K562 (cell line): ENCODE data around the gene KCNJ2. TPM values are rescaled to one million over a fixed set of nuclear protein-coding genes. Genes with fewer than 3 reads are reported as not detected.

Source experiments
- ATAC-seq: fragments of 200-7000 bp; cut with Tn5 transposase; 3 replicates; pipeline ENCODE4 v1.9.1; 2020; ENCODE audit warnings: moderate library complexity
- BruUV-seq: library from RNA; stranded (reverse); fragments of 400-500 nt; replicated peaks from 2 replicates; lab custom pipeline; 2021; lab: Mats Ljungman, UMichigan
- CTCF ChIA-PET: fragments of 300-600 bp; formaldehyde crosslinking; extraction: SDS; loops from one replicate; lab custom pipeline; 2021; ENCODE audit warnings: low intra/inter-chr PET ratio; lab: Yijun Ruan, JAX
- POLR2A ChIA-PET: fragments of 300-600, 350-650 bp; sonication (Branson Sonifier 250); formaldehyde crosslinking; extraction: SDS; loops from one replicate; lab custom pipeline; 2021; ENCODE audit warnings: antibody characterized with exemption, inconsistent platforms; lab: Yijun Ruan, JAX
- DNase-seq, 4 experiments: peaks; one replicate each; pipeline versions ENCODE4 v3.0.0 to v3.0.0-alpha.2; 2011 to 2018; ENCODE audit warnings: low spot score in 3 of 4, mixed read lengths in 3 of 4; ENCODE audit errors: extremely low read depth in 1 of 4
- FAIRE-seq: peaks from 2 replicates; lab custom pipeline; 2011; peaks lifted over from hg19 to GRCh38; lab: Jason Lieb, UNC
- H2AFZ ChIP-seq: 2 replicates; pipeline ENCODE4 v1.6.0; 2011; ENCODE audit warnings: low read depth, low read length, control low read depth, inconsistent platforms
- H3K27ac ChIP-seq: fragments of 200-600 bp; 3 replicates; pipeline ENCODE4 v1.8.0; 2011; ENCODE audit warnings: low read depth, mild to moderate bottlenecking, control low read depth, inconsistent platforms, low read length, moderate library complexity, mixed read lengths; ENCODE audit errors: extremely low read depth
- H3K27me3 ChIP-seq, 2 experiments: fragments of 300-600 bp in 1 of 2; 2 replicates in 1 of 2; 3 replicates in 1 of 2; pipeline versions ENCODE4 v1.6.0 to v1.8.0; 2011; ENCODE audit warnings: inconsistent platforms in 2 of 2, low read length in 2 of 2, mild to moderate bottlenecking in 1 of 2, mixed read lengths in 1 of 2, moderate library complexity in 1 of 2; ENCODE audit not compliant: control insufficient read depth in 2 of 2, insufficient read depth in 2 of 2
- H3K36me3 ChIP-seq: fragments of 300-600 bp; 3 replicates; pipeline ENCODE4 v1.8.0; 2011; ENCODE audit warnings: mild to moderate bottlenecking, low read length, inconsistent platforms; ENCODE audit not compliant: control insufficient read depth, insufficient read depth
- H3K4me1 ChIP-seq, 2 experiments: fragments of 200-600 bp in 1 of 2; replicated peaks in 1 of 2; 2 replicates in 1 of 2; 3 replicates in 1 of 2; pipeline versions ENCODE4 v1.5.1 to v1.8.0; 2011; ENCODE audit warnings: inconsistent platforms in 2 of 2, low read length in 2 of 2, mild to moderate bottlenecking in 1 of 2, mixed read lengths in 1 of 2, moderate library complexity in 1 of 2; ENCODE audit not compliant: control insufficient read depth in 2 of 2, insufficient read depth in 2 of 2
- H3K4me2 ChIP-seq: 2 replicates; pipeline ENCODE4 v1.6.1; 2011; ENCODE audit warnings: low read length, control low read depth, inconsistent platforms, mixed read lengths; ENCODE audit not compliant: insufficient read depth
- H3K4me3 ChIP-seq: fragments of 200-600 bp; sonication (generic), shearing (Covaris generic); 2 replicates; pipeline ENCODE4 v1.5.1; 2016; ENCODE audit warnings: control low read depth, inconsistent platforms
- H3K79me2 ChIP-seq: fragments of 200-600 bp; 3 replicates; pipeline ENCODE4 v1.8.0; 2011; ENCODE audit warnings: low read length, inconsistent platforms; ENCODE audit not compliant: control insufficient read depth, insufficient read depth
- H3K9ac ChIP-seq, 2 experiments: 2 replicates each; pipeline versions ENCODE4 v1.6.0 to v1.6.1; 2011; ENCODE audit warnings: low read depth in 2 of 2, low read length in 2 of 2, control low read depth in 1 of 2, inconsistent platforms in 1 of 2, mild to moderate bottlenecking in 1 of 2, mixed read lengths in 1 of 2; ENCODE audit not compliant: insufficient read depth in 1 of 2
- H3K9me1 ChIP-seq: one replicate; pipeline ENCODE4 v1.6.0; 2011; ENCODE audit warnings: inconsistent platforms, mild to moderate bottlenecking, low read length, moderate library complexity; ENCODE audit not compliant: control insufficient read depth, insufficient read depth
- H3K9me3 ChIP-seq: replicated peaks from 2 replicates; pipeline ENCODE4 v1.5.1; 2011; ENCODE audit warnings: low read depth, low read length, inconsistent platforms; ENCODE audit not compliant: control insufficient read depth, insufficient read depth
- H4K20me1 ChIP-seq: replicated peaks from 2 replicates; pipeline ENCODE4 v1.6.1; 2011; ENCODE audit warnings: low read length, inconsistent platforms, mixed read lengths; ENCODE audit not compliant: control insufficient read depth, insufficient read depth
- BRD4 ChIP-seq: fragments of 200-600 bp; sonication (generic); IDR thresholded peaks from 2 replicates; pipeline ENCODE4 v1.6.1; 2017; ENCODE audit warnings: inconsistent platforms
- DIDO1 ChIP-seq: fragments of 450-650 bp; IDR thresholded peaks from 2 replicates; pipeline ENCODE4 v1.6.1; 2016; ENCODE audit warnings: low read depth, missing biosample characterization, missing genetic modification characterization
- ETV5 ChIP-seq: sonication (generic); formaldehyde crosslinking; IDR thresholded peaks from 2 replicates; pipeline ENCODE4 v1.4.0; 2020; ENCODE audit warnings: low read depth, mild to moderate bottlenecking, missing genetic modification reagents
- FUS ChIP-seq: fragments of 200-400 bp; formaldehyde crosslinking; optimal IDR thresholded peaks from 2 replicates; pipeline ENCODE3; 2017; ENCODE audit warnings: low read depth, low read length
- HMG20A ChIP-seq: fragments of 450-650 bp; formaldehyde crosslinking; conservative IDR thresholded peaks from 2 replicates; pipeline ENCODE4 v1.4.0; 2020; ENCODE audit warnings: mild to moderate bottlenecking, mixed read lengths
- KAT8 ChIP-seq: fragments of 450-650 bp; IDR thresholded peaks from 2 replicates; pipeline ENCODE4 v1.6.1; 2016; ENCODE audit warnings: low read depth, mild to moderate bottlenecking
- PRMT5 ChIP-seq: sonication (generic); formaldehyde crosslinking; IDR thresholded peaks from 2 replicates; pipeline ENCODE4 v1.5.0; 2020; ENCODE audit warnings: missing genetic modification reagents
- RBM34 ChIP-seq: fragments of 200-400 bp; formaldehyde crosslinking; IDR thresholded peaks from 2 replicates; pipeline ENCODE4 v1.6.1; 2018; ENCODE audit warnings: low read length, borderline replicate concordance; ENCODE audit not compliant: insufficient read depth
- SIN3B ChIP-seq: fragments of 450-650 bp; IDR thresholded peaks from 2 replicates; pipeline ENCODE4 v1.6.1; 2017; ENCODE audit warnings: low read depth, mild to moderate bottlenecking, moderate library complexity
- SRSF9 ChIP-seq: fragments of 200-400 bp; formaldehyde crosslinking; IDR thresholded peaks from 2 replicates; pipeline ENCODE4 v1.6.1; 2017; ENCODE audit warnings: low read depth, low read length, borderline replicate concordance
- TEAD1 ChIP-seq, 2 experiments: fragments of 450-650 bp in 1 of 2; sonication (generic) in 1 of 2; formaldehyde crosslinking; IDR thresholded peaks; 2 replicates each; pipeline versions ENCODE4 v1.4.0 to v1.8.0; 2020 to 2022; ENCODE audit warnings: mild to moderate bottlenecking in 2 of 2, missing genetic modification reagents in 1 of 2
- TRIM24 ChIP-seq, 2 experiments: fragments of 450-650 bp; IDR thresholded peaks; 2 replicates each; pipeline ENCODE4 v1.6.1; 2016
- ZEB2 ChIP-seq: fragments of 450-650 bp; IDR thresholded peaks from 2 replicates; pipeline ENCODE4 v1.6.1; 2016
- ZNF699 ChIP-seq: fragments of 250-450 bp; sonication (Bioruptor Pico); IDR thresholded peaks from 2 replicates; pipeline ENCODE4 v1.8.0; 2021; ENCODE audit warnings: mild to moderate bottlenecking, moderate library complexity; ENCODE audit not compliant: insufficient replicate concordance
- WGBS: fragments of 100-300 bp; shearing (Covaris generic); methylation state at CpG from one replicate; pipeline ENCODE4 v1.1.6; 2016; ENCODE audit warnings: low coverage, mixed read lengths; ENCODE audit not compliant: insufficient coverage; ENCODE audit errors: missing lambda C conversion rate; 5-methylcytosine and 5-hydroxymethylcytosine counted together
- in situ Hi-C: fragments of 300-500 bp; cut with MboI; formaldehyde crosslinking; loops from 4 replicates; pipeline ENCODE4 v1.15.0; 2018; ENCODE audit warnings: inconsistent platforms, mixed read lengths
- intact Hi-C: fragments of 100-400 bp; cut with micrococcal nuclease; formaldehyde crosslinking; loops from 2 replicates; pipeline ENCODE4 v1.14.2; 2022
- polyA plus RNA-seq, 8 experiments: library from polyadenylated mRNA; depleted of rRNA in 4 of 8; stranded (reverse) in 5 of 8; unstranded in 3 of 8; fragments of >200 nt; fragmentation: Nextera tagmentation in 2 of 8; fragmentation: Illumina TruSeq in 1 of 8; extraction: Ambion mirVana in 2 of 8; extraction: Trizol in 1 of 8; gene quantifications; 2 replicates each; pipeline versions ENCODE4 v1.2.1 to v1.2.3, GENCODE V29; 2011 to 2014; ENCODE audit warnings: inconsistent platforms in 1 of 8, missing spikeins in 1 of 8
- total RNA-seq, 7 experiments: library from RNA; depleted of rRNA in 6 of 7; stranded (reverse); fragments of >200 nt in 6 of 7; fragmentation: Illumina TruSeq in 2 of 7; extraction: Trizol in 2 of 7; gene quantifications; 2 replicates each; pipeline versions ENCODE4 v1.2.1 to v1.2.3, GENCODE V29; 2011 to 2021; ENCODE audit warnings: low replicate concordance in 1 of 7
- TF ChIP-seq, protein P1 (sequence below): fragments of 250-450 bp; sonication (Bioruptor Pico); IDR thresholded peaks from 2 replicates; pipeline ENCODE4 v1.4.0; 2020; ENCODE audit warnings: borderline replicate concordance
- TF ChIP-seq, protein P2 (sequence below): fragments of 250-450 bp; sonication (Bioruptor Pico); IDR thresholded peaks from 2 replicates; pipeline ENCODE4 v1.5.0; 2020; ENCODE audit warnings: mild to moderate bottlenecking
- TF ChIP-seq, protein P3 (sequence below): fragments of 450-650 bp; IDR thresholded peaks from 2 replicates; pipeline ENCODE4 v1.6.1; 2014; ENCODE audit warnings: low read depth, mild to moderate bottlenecking, moderate library complexity, borderline replicate concordance

Gene KCNJ2
- total and polyA plus RNA-seq, 9 of the 15 experiments (the other 6 are each of a cell fraction or from before 2014, with no cell fraction given) = not detected

DNA sequence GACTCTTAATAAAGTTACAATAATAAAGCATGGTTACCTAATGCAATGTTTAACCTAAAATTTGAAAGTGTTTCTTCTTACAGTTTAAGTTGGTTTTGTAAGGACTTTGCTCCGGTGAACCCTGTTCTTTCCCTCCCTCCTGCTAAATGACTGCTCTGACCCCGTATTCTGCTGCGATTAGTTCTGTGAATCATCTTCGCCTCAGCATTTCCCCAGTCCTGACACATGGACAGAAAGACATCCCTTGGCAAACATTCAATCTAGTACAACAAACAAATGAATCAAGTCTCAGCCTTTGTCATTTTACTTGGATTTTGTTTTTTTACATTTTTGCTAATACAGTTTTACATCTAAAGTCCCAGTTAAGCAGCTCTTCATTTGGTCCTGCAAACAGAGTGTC, 15.4 kb downstream of the KCNJ2 start:
- POLR2A ChIA-PET = no interaction called here
- in situ Hi-C loops (no loop called here), intact Hi-C loops (no loop called here)
- no peak overlapping the region for H3K27ac ChIP-seq
- H3K4me2 ChIP-seq = no peak overlapping the region
- no peak overlapping the region for H3K9ac ChIP-seq
- no peaks in the 10 kb centered on the region for H3K4me1 ChIP-seq
- no peak overlapping the region for H3K4me3 ChIP-seq
- no peak for ATAC-seq
- no peaks in the 10 kb centered on the region for H3K27me3 ChIP-seq
- no peak for DNase-seq
- no peaks in the 10 kb centered on the region for H4K20me1 ChIP-seq
- WGBS = 0% methylated on average over 4 of the region's 4 CpGs
- TF ChIP-seq, protein P1, sequence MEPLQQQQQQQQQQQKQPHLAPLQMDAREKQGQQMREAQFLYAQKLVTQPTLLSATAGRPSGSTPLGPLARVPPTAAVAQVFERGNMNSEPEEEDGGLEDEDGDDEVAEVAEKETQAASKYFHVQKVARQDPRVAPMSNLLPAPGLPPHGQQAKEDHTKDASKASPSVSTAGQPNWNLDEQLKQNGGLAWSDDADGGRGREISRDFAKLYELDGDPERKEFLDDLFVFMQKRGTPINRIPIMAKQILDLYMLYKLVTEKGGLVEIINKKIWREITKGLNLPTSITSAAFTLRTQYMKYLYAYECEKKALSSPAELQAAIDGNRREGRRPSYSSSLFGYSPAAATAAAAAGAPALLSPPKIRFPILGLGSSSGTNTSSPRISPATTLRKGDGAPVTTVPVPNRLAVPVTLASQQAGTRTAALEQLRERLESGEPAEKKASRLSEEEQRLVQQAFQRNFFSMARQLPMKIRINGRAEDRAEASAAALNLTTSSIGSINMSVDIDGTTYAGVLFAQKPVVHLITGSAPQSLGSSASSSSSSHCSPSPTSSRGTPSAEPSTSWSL (CRISPR knock-in tag) = no peak
- TF ChIP-seq ZEB2 = no peak
- TF ChIP-seq TRIM24 (IDR thresholded peaks at IDR 0.05) = no peak
- TF ChIP-seq DIDO1 (tag) = no peak
- TF ChIP-seq, protein P2, sequence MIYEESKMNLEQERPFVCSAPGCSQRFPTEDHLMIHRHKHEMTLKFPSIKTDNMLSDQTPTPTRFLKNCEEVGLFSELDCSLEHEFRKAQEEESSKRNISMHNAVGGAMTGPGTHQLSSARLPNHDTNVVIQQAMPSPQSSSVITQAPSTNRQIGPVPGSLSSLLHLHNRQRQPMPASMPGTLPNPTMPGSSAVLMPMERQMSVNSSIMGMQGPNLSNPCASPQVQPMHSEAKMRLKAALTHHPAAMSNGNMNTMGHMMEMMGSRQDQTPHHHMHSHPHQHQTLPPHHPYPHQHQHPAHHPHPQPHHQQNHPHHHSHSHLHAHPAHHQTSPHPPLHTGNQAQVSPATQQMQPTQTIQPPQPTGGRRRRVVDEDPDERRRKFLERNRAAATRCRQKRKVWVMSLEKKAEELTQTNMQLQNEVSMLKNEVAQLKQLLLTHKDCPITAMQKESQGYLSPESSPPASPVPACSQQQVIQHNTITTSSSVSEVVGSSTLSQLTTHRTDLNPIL = no peak
- no peak for TF ChIP-seq KAT8
- TF ChIP-seq ETV5 (CRISPR knock-in tag) = no peak
- TF ChIP-seq SRSF9 = no peak
- no peak for TF ChIP-seq RBM34
- no peak for TF ChIP-seq HMG20A
- TF ChIP-seq SIN3B = no peak
- TF ChIP-seq TEAD1 (CRISPR knock-in tag; IDR thresholded peaks at IDR 0.05) = no peak
- TF ChIP-seq ZNF699 (CRISPR knock-in tag) = no peak
- TF ChIP-seq BRD4 = no peak
- no peak for TF ChIP-seq FUS
- TF ChIP-seq PRMT5 (CRISPR knock-in tag) = no peak
- TF ChIP-seq, protein P3, sequence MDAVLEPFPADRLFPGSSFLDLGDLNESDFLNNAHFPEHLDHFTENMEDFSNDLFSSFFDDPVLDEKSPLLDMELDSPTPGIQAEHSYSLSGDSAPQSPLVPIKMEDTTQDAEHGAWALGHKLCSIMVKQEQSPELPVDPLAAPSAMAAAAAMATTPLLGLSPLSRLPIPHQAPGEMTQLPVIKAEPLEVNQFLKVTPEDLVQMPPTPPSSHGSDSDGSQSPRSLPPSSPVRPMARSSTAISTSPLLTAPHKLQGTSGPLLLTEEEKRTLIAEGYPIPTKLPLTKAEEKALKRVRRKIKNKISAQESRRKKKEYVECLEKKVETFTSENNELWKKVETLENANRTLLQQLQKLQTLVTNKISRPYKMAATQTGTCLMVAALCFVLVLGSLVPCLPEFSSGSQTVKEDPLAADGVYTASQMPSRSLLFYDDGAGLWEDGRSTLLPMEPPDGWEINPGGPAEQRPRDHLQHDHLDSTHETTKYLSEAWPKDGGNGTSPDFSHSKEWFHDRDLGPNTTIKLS = no peak
- no peaks in the 10 kb centered on the region for H3K9me3 ChIP-seq
- no TSS peak for BruUV-seq
- H3K36me3 ChIP-seq = no peaks in the 10 kb centered on the region
- CTCF ChIA-PET = no interaction called here
- H3K9me1 ChIP-seq = no peaks in the 10 kb centered on the region
- H2AFZ ChIP-seq = no peak overlapping the region
- FAIRE-seq = no peak
- no peaks in the 10 kb centered on the region for H3K79me2 ChIP-seq
